Muscle of back (tissue), 11 donors: ENCODE results near the gene SULT1C3. TPM values are rescaled to one million over a fixed set of nuclear protein-coding genes. Genes with fewer than 3 reads are reported as not detected.
A peak's percentile ranks its signal among the peaks of the same experiment; 100 is the strongest.
"Not testable (repeated sequence)": the region's sequence is repeated elsewhere in the genome, so short reads cannot be mapped to it uniquely, and the experiment has no call there.

ENCODE experiments used
- DNase-seq, 3 donors: peaks; one replicate each; pipeline versions ENCODE4 v3.0.0 to v3.0.0-alpha.2; 2013
- polyA plus RNA-seq, 10 donors: library from polyadenylated mRNA; unstranded; fragments of 120-200 nt; gene quantifications; one replicate each; pipeline ENCODE4 v1.2.1, GENCODE V29; 2013; ENCODE audit not compliant: insufficient read length in 10 of 10

The SULT1C3 gene
- polyA plus RNA-seq, 10 donors = not detected

DNA sequence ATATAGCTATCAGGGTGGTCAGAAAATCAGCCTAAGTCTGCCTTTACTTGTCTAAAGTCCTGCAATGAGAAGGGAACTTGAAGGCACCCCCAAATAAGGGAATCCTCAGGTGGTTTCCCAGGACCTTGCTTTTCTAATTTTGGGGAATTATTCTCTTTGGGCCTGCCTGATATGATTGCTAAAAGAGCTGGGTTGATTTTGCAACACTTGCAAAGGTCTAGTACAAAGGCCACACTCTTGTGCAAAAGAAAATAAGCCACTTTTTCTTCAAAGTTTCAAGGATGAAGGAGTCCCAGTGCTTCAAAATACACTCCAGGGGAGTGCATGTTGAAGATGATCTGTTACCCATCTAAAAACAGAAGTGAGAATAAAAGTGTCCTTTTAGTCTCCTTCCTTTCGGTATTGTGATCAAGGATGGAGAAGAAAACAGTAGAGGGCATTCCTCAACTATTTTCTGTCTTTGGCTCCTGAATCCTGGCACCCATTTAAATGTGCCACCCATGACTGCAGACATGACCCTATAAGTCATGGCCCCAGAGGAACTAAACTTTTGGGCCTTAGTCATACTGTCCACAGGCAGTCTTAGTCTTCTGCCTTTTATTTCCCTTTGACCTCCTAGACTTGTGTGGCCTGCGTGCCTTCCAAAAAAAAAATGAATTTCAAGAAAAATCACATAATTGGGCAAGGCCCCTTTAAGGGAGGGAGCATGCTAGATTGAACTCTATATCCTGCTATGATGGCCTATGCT, 5.1 kb downstream of the SULT1C3 start:
- no peak for DNase-seq

DNA sequence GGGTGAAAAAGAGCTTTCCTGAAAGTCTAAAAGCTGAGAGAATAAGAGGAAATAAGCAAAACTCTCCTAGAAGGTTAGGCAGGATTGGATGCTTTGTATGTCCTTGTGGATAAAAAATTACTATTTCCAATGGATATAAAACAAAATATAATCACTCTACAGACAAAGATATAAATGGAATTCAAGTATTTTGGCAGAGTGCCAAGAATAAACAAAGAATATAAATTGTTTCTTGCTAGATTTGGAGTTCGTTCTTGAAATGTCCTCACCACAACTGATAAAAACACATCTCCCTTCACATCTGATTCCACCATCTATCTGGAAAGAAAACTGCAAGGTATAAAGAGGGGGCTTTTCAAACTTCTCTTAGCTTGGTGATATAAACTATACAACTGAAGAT, 13.3 kb downstream of the SULT1C3 start:
- DNase-seq = no peak

DNA sequence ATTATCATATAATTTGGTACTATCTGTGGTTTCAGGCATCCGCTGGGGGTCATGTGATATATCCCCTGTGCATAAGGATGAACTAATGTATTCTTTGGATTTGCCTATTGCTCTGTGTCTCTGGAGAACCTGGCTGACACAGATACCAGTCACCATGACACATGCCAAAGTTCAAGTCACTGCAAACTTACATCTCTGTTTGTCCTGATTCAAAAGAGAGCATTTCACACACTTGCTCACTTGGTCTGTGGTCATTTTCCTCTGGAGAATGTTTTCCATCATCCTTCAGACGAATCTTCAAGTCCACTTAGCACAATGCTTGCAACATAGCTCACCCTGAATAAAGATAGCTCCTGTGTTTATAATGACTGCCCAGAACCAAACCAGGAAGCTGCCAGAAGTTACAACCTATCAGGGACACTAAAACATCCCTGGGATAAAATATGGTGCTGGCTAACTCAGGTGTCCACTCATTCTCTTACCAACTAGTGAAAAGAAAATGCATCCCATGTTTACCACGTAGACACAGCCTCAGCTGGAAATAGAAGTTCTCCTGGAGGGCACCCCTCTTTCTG, 18.1 kb downstream of the SULT1C3 start:
- no peak for DNase-seq

DNA sequence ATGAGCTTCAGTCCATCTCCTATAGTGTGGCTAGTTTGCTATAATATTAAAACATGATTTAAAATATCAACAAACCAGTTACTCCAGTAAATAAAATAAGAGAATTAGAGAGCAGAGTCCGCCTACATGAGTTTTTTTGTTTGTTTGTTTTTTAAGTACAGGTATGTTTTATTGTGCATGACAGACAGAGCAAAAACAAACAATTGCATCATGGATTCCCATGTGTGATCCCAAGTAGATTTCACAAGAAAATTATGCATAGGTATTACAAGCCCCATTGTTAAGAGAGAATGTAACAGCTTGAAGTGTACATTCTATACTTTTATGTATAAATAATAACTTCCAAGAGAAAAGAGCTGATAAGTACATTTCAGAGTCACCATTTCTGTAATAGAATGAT, 21.0 kb downstream of the SULT1C3 start:
- no peak for DNase-seq

DNA sequence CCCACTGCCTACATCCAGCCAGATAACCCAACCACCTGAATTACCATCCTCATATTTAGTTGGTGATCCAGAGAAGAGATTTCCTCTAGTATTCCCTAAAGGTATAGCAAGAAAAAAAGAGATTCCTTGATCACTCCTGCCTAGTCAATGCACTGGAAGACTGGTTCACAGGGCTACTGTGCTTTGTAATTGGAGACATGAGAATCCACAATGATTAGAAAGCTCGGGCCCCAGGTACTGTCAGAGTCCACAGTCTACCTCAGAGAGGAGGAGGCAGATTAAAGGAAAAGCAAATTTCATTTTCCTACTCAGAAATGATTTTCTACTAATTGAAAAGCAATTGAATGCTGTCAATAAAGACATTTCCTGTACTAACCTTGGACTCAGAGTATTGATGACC, 22.3 kb downstream of the SULT1C3 start:
- DNase-seq = no peak

DNA sequence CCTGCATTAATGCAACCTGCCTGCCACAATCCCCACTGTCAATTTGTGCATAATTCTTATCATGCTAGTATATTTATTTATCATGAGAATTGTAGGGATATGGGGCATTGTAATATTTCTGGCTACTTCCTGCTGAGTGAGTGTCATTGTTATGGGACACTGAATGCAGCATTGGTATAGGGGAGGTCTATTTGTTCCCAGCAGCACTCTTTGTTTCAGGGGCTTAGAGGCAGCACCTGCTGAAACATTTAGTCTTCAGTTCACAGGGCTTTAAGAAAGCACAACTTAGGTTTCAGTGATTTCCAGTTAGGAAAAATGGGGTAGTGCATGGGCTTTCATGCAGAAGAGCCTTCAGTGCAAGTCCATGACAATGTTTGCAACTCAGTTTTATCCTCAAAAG, 23.6 kb downstream of the SULT1C3 start:
- DNase-seq = no peak

DNA sequence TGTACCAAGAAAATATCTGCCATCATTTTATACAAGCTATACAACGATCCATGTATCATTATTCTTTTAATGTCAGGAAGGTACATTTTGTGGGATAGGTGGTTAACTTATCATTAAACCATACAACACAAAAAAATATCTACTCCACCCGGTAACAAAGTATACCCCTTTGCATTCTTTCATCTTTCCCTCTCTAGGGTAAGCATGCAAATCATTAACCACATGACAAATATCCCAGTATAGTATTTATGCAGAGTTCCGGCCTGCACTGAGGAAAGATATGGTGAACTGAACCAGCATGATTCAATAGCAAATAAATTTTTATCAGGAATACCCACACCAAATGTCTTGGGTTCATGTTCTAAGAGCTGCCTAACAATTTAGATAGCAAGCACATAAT, 26.4 kb downstream of the SULT1C3 start:
- DNase-seq = no peak

DNA sequence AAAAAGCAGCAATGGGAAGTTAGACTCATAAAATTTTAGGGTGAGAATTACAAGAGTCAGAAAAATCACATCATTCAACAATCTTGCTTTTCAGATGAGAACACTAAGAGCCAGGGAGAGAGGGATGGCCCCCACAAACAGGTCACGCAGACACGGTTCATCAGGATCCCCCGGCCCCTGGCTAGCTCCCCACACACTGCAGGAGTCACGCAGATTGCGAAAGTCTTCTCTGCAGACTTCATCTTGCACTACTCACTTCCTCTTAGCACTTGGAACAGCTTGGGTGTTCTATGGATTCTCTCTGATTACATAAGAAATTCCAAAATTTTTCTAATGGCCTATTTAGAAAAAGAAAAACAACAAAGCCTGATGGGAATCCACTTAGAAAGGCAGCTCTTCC, 27.3 kb downstream of the SULT1C3 start:
- DNase-seq = peak in 2 of 3 donors; percentile 7 to 51

DNA sequence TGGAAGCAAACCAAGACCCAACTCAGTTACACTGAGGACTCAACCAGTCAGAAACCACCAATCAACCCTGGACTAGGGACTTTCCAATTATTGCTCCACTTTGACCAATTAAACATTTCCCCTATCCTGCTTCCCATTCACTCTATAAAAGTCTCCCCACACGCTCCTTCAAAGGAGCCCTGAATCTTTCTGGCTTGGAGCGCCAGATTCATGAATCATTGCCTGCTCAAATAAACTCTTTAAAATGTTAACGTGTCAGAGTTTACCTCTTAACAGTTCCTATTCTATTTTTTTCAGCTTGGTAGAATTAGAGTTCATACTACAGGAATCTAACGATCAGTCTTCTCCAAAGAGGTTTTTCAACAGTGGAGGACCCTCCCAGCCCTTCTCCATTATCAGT, 28.2 kb downstream of the SULT1C3 start:
- DNase-seq = peak in 1 of 3 donors; percentile 19

DNA sequence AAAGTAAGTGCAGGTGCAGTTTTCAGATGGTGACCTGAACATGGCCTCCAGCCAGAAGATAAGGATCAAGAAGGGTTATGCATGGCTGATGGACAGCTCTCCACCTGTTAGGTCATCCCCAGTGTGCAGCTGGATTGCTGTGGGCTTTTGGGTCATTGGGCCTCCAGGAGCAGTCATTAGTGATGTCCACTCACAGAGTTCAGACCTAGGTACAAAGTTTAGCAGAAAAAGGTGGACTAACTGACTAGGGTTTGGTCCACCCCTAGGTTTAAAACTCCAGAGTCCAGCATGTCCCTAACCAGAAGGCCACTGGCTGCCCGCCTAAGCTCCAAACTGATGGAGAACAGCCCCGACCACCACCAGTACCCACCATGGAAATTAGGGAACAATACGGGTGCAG, 30.6 kb downstream of the SULT1C3 start:
- no peak for DNase-seq

DNA sequence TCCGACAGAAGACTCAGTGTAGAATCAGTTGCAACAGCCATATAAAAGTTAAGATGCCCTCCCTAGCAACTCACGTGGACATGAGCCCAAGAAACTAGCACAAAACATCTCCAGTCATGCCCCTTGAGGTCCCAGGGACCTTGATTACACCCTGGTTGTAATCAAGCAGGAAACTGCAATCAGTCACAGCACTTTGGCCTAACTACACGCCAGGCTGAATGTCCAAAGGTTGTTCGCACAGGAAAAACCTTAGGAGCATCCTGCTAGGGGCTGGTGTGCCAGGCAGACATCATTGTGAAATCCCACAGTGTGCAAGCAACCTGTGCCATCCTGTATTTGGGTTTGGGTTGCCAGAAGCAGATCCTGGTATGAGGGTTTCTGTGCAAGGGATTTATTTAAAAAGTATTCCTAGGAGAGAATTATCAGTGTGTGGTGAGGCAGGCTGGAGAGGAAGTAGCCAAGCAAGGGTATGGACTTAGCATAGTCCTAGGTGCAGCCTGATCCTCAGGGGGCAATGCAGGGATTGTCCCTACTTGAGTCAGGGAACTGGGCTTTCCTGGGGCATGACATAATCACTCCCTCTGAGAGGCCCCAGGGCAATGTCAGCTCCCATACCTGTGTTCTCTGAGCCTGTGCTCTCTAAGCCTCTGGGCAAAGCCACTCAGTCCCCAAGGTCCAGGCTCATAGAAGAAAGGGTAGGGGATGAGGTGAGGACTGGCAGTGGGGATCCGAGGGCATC, 31.2 kb downstream of the SULT1C3 start:
- no peak for DNase-seq

DNA sequence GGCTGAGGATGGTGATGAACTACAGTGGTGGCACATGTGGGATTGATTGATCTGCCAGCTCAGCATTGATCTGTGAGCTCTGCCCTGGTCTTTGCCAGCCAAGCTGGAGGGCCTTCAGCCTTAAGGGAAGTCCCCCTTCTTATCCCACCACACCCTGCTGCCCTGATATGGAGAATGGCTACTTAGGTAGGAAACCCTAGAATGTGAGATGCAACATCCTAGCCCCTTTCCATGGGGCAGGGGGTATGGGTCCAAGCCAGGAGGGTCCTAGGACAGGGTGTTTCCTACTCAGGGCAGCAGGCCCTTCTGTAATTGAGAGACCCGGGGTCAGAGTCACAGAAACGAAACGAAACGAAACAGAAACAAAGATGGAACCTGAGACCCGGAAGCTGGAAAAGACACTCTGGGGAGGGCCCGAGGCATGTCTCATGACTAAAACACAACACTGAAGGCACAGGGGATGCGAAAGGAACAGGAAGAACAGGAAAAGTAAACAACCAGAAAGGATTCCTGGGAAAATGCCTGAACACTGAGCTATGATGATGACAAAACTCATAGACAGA, 32.0 kb downstream of the SULT1C3 start:
- DNase-seq = peak; percentile 16 to 76 (median 56)

DNA sequence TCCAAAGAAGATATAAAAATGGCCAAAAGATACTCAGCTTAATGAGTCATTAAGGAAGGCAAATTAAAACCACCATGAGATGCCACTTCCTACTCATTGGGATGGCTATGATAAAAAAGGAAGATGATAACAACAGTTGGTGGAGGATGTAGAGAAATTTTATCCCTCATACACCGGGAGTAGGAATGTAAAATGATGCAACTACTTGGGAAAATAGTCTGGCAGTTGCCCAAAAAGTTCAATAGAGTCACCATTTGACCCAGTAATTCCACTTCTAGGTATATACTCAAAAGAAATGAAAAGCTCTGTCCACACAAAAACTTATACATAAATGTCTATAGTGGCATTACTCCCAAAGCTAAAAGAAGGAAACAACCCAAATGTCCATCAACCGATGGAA, 38.9 kb downstream of the SULT1C3 start:
- no peak for DNase-seq

DNA sequence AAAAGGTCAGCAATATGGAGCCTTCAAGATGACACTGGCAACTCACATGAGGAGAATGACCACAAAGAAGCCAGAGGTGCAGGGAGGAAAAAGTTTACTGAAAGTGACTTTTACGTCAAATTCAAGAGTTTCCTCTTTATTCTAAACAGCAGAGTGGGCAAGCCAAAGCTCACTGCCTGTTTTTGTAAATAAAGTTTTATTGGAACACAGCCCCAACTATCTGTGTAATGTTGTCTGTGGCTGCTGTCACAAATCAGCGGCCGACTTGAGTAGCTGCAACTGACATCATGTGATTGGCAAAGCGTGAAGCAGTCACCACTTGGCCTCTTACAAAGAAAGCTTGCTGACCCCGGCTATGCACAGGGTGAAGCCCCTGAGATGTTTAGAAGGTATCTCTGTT, 39.7 kb downstream of the SULT1C3 start:
- no peak for DNase-seq

DNA sequence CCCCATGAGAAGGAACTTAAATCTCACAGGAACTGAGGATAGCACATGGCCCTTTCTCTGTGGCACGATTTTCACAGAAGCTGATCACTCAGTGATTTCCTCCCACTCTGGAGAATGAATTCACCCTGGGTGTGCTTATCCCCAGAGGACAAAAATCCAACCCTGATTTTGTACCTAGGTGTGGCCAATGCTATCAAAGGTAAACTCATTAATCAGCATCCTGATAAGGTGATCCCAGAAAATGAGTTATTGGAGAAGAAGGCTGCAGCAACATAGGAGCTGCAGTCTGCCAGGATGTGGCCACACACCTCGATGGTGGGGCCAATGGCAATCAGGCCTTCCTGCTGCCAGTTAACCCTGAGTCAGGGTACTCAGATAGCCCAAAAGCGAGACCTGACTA, 40.7 kb downstream of the SULT1C3 start:
- no peak for DNase-seq

DNA sequence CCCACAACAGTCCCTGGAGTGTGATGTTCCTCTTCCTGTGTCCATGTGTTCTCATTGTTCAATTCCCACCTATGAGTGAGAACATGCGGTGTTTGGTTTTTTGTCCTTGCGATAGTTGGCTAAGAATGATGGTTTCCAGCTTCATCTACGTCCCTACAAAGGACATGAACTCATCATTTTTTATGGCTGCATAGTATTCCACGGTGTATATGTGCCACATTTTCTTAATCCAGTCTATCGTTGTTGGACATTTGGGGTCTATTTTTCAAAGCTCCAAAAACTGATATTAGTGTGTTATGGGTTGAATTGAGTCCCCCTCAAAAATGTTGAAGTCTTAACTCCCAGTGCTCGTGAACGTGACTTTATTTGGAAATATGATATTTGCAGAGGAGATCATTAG, 44.8 kb downstream of the SULT1C3 start:
- DNase-seq = not testable (repeated sequence)

DNA sequence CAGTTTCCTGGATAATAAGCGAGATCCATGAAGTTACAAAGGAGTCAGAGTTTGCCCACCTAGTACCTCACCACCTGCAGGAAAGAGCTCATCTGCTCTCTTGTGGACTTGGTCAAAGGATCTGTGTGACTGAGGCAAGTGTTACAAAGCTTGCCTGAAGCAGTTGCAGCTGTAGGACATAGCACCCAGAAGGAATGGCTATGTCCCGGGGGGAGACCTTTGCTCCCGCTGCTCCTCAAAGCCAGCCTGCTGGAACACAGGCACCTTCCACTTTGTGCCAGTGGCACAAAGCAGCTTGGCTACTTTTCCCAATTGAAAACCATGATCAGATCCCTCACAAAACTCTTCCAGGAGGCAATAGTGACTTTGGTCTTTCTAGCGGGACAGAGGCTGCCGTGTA, 45.8 kb downstream of the SULT1C3 start:
- DNase-seq = no peak

DNA sequence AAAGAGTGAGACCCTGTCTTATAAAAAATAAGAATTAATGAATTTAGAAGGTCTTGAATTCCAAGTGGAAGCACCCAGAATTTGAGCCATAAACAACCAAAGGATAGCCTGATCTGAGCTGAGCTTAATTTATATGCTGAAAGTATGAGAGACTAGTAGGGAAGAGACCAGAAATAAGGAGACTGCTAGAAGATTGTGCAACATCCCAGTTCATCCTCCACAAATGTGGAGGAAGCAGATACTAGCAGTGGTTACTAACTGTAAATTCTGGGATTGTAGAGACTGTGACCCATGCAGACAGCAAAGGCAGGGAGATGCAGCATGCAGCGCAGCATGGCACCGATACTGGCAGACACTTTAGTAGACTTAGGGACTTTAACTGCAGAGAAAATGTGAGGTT, 47.4 kb downstream of the SULT1C3 start:
- no peak for DNase-seq

DNA sequence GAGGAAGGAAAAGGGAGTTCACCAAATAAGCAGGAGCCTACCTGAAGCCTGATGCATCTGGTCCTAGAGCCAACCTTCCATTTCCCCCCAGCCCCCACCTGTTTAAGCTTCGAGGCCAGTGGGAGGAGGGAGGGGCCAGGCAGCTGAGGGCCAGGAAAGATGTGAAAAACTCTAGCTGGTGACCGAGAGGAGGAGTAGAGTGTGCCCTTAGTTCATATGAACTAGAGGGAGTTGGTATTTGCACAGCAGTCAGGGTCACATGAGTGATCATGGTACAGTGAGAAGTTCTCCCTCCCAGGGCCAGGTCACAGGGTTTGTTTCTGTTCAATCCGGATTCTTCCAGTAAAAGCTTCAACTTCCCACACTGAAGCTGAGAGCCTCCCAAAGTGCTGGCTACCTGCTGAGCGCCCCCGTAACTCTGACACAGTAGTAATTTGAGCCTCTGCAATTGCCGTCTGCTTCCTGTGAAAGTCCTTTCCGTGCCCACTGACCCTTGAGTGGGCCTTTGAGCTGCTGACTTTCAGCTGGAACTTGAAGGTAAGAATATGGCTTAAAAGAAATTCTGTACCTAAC, 48.9 kb downstream of the SULT1C3 start, which contains the start of gene SULT1C2:
Gene SULT1C2 (plus strand): TSS at position 362 of the 573 bp plus-strand sequence. CDS start 4,773 bp downstream, outside the sequence.
- peak in 1 of 3 donors; percentile 24 for DNase-seq

DNA sequence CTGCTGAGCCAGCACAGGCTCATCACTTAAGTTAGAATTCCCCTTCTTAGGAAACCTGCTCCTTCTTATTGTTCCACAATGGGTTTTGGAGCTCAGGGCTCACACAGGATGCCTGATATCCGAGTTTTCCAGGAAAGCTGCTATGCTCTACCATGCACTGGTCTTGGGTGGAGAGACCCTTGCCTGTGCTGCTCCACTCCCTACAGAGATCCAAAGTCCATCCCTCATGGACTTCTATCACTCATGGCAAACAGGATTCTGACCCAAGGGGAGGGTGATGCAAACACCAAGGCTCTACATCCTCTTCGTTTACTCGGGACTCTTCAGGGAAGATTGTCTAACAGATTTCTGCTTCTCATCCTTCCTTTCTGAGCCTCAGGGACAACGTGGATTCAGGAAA, 54.1 kb downstream of the SULT1C3 start:
- no peak for DNase-seq

DNA sequence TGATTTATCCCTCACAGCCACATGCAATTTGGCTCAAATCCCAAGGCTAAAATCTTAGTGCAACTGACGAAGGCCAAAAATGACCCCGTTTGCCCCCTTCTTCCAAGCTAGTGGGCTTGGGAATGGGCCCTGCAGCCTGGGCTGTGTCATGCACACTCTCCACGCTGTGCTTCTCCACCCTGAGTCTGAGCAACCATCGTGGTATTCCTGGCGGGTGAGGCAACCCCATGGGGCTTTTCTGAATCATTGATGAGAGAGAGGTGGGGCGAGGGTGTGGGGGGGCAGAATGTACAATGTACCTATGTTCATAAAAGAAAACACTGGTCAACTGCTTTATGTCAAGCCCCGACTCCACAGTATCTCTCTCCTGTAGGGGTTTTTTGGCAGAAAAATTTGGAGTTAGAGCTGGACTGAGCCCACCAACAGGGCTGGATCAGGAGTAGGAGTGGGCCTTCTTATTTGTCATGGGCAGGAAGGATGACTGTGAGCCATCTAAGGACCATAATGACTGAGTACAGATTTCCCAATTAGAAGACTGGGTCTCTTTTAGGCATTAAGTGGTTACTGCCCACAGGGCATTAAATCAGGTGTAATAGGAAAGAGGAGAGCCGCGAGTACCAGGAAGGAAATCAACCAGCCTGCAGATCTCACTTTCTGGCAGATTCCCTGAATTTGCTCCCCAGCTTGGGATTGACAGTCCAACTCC, 57.8 kb downstream of the SULT1C3 start:
- peak in 1 of 3 donors; percentile 33 for DNase-seq

DNA sequence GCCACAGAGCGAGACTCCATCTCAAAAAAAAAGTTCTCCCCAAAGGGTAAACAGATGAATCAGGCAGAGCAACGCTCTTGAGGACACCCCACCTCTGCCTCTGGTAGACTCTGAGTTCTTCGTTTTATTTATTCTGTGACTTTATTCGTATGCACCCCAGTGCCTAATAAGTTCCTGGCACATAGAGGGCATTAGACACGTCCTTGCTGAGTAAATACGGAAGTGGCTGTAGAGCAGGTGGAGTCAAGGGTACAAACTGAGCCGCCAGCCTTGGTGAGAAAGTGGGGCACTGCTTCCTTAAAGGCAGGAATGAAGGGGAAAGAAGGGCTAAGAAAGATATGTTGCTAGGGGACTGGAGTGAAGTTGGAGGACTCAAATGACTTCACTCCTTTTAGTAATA, 61.8 kb downstream of the SULT1C3 start:
- no peak for DNase-seq
